Measurements from ENCODE around the gene CASP4. TPM values are rescaled to one million over a fixed set of nuclear protein-coding genes. Genes with fewer than 3 reads are reported as not detected.
"Not testable (repeated sequence)": the region's sequence is repeated elsewhere in the genome, so short reads cannot be mapped to it uniquely, and the experiment has no call there.

CASP4 gene
- total RNA-seq: 1.9 TPM

DNA sequence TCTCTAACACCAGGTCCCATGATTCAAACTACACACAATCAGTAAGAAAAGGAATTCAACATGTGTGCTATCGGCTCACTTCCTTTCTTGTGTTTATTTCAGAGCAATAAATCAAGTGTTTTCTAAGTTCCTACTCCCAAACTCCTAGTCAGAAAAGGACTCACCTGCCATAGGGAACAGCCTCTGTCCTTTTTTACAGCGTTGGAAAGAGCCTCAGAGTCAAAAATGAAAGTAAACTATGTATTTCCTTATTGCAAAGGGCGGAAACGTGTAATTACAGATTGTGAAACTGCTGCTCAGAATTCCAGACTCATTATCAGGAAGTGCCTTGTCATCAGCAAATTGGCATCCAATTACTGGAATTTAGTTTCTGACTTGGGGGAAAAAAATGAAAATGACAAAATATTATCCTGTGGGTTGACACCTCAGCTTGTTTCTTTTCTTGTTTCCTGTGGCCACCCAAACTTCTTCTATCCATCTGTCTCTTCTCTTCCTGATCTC, at the start of gene CASP4:
Gene CASP4, minus strand, starts transcription at position 220 of the 501 bp plus-strand sequence. Its CDS starts 49 bp downstream, at position 171.
- no peak for DNase-seq

DNA sequence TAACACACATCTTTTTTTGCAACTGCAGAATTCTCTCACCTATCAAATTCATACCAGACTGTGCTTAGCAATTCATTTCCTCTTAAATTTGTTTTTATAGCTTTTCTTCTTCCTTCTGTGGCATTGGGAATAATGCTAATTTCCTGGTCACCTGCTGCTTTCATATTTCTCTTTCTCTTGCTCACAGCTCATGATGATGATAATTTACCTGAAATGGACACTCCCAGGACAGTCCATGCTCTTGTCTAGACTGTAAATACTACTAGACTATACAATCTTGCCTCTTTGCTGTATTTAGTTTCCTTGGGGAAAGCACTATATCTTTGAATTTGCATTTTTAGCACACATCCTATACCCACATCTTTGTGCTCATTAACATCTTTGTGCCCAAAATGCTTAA, 39.1 kb upstream of the CASP4 start:
- DNase-seq: no peak

DNA sequence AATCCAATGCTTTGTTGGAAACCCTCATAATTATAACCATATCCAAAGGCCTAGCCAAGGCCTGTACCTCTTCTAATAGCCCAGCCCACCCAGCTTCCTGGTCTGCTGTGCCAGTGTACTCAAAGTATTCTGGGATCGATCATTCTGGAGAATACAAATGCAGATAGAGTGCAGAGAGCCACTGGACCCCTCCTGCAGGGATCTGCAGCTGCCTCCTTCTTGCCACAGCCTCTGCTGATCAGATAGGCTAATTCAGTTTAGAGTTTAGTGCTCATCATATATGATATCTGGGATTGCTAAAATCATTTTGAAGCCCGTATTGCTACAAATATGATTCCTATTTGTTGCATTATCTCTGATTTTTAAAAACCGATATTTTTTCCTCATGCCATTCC, 37.1 kb upstream of the CASP4 start:
- DNase-seq: no peak

DNA sequence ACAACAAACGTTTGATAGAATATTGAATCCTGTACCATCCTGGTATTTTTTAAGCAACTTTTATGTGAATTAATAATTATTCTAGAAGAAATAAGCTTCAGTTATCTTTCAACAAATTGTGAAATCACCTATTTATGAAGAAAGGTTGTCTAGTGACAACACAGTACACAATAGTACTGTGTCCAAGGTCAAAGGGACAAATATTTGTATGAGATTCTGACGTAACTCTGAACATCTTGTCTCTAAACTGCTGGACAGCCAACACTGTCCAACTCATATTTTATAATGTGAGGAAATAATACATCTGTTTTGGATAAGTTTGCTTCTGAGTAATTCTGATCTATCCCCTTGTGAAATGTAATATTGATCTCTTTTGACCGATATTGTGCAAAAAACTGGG, 35.6 kb upstream of the CASP4 start:
- no peak for DNase-seq

DNA sequence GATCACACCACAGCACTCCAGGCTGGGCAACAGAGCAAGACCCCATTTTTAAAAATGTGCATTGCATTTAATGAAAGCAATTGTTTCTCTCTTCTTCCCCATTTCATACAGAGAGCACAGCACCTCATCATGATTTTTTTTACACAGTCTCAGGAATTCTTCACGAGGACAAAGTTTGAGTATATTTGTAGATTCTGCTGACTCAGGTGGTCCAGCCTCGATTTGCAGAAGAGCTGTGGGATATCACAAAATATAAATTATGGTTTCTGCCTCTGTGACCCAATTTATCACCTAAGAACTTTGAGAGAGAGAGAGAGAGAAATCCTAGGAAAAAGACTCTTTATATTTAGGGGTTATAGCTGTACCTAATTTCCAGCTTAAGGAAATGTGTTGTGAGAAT, 34.8 kb upstream of the CASP4 start:
- no peak for DNase-seq

DNA sequence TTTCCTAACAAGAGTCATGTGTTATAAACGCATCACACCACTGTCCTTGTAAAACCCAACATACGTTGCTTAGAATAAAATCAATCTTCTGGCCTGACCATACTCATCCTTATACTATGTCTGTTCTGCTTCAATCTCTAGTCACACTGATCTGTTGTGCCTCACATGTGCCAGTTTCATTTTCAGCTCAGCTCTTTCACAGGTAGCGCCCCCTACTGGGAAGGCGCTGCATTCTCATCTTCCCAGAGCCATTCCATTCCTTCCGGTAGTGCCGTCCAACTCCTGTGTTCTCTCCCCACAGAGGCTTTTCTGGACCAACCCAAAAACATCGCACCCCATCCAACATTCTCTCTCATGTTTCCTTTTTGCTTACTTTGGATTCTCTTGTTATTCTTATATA, 32.4 kb upstream of the CASP4 start:
- DNase-seq: no peak

DNA sequence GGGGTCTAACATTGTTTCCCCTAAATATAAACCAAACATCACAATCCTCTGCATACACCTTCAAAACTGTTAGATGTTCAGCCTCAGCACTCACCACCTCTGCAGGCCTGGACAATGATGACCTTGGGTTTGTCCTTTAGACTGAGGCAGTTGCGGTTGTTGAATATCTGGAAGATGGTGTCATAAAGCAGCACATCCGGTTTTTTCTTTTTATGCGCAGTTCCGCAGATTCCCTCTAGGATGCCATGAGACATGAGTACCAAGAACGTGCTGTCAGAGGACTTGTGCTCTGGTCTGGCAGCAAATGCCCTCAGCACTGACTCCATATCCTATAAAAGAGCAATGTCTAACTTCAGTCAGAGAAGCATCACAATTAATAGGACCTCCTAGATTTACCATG, 31.8 kb upstream of the CASP4 start:
- DNase-seq: no peak

DNA sequence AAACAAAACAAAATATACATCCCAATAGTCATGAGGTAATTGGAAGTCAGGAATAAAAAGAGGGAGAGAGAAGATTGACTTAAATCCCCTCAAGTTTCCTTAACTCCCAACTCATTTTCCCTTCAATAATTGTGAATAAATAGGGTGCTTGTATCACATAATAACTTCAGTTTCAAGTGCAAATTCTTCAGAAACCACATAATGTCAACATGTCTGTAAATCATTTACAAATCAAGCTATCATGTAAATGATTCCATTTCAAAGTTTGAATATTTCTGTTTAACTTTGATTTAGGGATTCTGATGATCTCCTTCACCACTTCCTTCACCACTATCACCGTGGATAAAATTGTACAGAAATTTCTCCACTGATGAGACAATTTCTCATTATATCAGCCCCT, 31.3 kb upstream of the CASP4 start:
- no peak for DNase-seq

DNA sequence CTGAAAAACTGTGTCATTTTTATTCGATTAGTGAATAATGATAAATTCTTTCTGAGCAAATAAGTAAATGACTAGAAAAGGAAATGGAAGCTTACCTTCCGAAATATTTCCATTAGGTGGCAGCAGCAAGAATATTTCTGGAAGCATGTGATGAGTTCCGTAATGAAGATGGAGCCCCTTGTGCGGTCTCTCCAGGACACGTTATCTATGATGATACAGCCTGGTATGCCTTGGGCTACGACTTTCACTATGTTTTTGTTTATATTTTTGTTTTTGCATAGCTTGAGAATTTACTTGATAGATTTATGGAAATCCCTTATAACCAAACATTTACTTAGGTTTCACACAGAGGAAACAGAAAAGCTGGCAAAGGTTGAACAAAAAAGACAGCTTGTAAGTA, 28.9 kb upstream of the CASP4 start:
- no peak for DNase-seq

DNA sequence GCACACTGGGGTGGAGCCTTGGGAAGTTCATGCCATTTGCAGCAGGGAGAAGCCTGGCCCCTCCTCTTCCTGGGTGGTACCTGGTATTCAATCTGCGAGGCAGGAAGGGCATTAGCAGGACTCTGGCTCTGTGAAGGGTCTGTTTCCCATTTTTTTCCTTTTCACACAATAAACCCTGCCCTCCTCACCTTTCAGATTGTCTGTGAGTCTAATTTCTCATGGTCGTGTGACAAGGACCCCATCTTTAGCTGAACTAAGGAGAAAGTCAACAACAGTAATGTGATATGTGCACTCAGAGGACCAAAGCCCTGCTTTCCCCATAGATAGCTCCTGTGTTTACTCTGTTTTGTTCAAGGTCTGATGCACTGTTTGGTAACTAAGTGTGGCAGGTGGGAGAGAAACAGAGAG, 26.6 kb upstream of the CASP4 start:
- no peak for DNase-seq

DNA sequence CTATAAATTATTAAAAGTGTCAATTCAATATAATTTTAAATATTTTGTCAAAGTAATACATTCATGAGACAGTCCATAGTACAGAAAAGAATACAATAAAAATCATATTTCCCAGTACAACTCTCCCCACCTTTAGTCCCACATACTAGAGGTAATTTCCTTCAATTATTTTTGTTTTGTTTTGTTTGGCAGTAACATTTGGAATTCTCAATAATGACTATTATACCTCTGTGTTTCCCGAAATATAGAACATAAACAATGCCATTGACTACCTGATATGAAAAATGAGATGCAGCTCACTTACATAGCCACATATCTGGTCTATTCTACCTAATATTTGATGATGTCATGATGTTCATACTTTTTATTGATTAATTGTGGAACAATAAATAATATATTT, 24.4 kb upstream of the CASP4 start:
- DNase-seq: no peak

DNA sequence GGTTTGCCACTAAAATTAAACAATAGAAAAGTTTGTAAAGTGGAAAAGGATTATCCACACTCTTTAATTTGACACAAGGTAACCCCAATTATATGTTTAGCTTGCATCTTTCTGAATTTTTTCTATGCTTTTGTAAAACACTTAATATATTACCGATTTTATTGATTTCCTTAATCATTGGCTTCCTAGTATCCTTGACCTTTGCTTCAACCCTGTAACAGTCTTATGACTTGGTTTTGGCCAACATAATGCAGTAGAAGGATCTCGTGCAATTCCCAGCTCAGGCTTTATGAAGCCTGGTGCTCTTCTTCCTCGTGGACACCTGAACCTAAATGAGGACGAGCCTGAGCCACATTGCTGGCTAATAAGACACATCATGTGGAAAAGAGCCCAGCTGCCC, 23.6 kb upstream of the CASP4 start:
- DNase-seq: no peak

DNA sequence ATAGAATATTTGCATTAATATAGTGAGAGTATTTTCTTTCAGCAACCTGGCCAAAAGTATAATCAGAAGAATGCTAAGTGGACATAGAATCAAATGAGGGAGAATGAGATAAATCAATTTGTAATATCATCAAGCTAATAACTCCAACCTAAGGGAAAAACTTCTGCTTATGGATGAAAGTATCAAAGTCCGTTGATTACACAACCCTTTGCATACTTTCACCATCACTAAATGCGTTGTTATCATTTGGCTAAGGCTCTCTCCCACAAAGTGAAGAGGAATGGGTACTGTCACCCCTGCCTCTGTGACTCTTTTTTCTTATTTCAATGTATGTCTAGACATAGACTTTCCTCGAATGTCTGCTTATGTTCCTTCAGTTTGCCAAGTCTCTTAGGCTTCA, 16.4 kb upstream of the CASP4 start:
- DNase-seq: no peak

DNA sequence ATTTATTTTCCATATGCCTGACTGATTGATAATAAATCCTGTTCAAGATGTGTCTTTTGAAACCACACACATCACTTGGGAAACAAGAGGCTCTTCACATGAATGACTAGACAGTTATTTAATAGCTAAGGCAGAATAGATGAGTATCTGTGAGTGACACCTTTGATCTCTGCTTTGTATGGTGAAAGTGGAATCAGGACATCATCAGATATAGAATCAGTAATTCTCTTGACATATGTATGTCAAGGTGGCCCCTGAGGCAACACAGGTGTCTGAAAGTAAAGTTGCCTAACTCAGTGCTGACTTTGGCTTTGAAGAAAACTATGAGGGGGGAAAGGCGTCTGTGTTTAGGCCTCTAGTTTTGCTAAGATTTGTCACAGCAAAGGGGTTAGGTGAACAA, 11.5 kb upstream of the CASP4 start:
- no peak for DNase-seq

DNA sequence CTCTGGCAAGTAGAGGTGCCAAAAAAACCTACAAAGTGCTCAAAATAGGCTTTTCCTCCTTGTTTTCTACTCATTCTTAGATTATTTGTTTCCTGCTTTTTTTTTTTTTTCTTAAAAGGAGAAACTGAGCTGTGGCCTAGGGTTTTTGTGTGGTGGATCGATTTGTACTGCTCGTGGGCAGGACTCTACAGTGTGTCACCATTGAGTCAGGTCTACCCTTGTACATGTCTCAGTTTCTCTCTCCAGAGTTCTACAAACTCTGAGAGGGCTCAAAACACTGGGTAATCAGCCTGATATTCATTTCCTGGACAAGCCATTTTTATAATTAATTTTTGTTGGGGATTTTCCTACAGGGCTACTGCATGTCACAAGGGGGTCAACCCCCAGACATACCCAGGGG, 5.2 kb upstream of the CASP4 start:
- DNase-seq: no peak

DNA sequence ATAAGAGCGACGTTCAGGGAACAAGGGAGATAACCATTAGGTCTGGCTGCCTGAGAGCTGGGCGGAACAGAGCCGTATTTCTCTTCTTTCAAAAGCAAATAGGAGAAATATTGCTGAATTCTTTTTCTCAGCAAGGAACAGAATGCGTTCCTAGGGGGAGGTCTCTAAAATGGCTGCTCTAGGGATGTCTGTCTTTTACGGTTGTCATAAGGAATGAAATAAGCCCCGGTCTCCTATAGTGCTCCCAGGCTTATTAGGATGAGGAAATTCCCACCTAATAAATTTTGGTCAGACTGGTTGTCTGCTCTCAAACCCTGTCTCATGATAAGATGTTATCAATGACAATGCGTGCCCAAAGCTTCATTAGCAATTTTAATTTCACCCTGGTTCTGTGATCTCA, 4.5 kb upstream of the CASP4 start:
- not testable (repeated sequence) for DNase-seq

DNA sequence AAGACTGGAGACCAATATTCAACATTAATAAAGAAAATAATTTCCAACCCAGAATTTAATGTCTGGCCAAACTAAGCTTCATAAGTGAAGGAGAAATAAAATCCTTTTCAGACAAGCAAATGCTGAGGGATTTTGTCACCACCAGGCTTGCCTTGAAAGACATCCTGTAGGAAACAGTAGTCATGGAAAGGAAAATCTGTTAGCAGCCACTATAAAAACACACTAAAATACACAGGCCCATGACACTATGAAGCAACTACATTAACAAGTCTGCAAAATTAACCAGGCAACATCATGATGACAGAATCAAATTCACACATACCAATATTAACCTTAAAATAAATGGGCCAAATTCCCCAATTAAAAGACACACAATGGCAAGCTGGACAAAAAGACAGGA, 2.4 kb upstream of the CASP4 start:
- no peak for DNase-seq

DNA sequence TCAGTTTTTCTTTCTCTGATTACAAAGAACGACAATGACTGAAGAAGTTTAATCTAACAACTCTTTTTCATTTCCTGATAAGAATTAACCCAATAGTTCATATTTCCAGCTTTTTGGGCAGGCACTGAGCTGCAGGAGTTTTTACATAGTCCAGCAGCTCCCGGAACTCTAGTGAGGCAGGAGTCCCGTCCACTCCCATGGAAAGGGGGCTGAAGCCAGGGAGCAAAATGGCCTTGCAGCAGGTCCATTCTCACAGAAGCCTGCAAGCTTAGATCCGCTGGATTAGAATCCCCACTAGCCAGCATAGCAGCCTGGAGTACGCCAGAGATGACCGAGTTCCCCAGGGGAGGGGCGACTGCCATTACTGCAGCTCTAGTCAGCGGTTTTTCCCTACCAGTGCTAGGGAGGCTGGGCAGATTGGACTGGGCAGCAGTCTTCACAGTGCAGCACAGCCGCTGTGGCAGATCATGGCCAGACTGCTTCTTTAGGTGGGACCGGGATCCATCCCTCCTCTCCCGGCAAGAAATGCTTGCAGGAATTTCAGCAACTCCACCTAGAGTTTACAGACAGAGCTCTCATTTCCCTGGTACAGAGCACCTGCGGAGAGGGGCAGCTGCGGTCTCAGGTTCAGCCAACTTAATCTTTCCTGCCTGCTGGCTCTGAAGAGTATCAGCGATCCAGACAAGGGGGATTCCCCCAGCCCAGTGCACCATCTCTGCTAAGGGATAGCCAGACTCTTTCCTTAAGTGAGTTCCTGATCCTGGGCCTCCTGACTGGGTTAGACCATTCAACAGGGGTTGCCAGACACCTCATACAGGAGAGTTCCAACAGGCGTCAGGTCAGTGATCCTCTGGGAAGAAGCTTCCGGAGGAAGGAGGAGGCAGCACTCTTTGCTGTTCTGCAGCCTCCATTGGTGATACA, 742 bp upstream of the CASP4 start:
- no peak for DNase-seq

DNA sequence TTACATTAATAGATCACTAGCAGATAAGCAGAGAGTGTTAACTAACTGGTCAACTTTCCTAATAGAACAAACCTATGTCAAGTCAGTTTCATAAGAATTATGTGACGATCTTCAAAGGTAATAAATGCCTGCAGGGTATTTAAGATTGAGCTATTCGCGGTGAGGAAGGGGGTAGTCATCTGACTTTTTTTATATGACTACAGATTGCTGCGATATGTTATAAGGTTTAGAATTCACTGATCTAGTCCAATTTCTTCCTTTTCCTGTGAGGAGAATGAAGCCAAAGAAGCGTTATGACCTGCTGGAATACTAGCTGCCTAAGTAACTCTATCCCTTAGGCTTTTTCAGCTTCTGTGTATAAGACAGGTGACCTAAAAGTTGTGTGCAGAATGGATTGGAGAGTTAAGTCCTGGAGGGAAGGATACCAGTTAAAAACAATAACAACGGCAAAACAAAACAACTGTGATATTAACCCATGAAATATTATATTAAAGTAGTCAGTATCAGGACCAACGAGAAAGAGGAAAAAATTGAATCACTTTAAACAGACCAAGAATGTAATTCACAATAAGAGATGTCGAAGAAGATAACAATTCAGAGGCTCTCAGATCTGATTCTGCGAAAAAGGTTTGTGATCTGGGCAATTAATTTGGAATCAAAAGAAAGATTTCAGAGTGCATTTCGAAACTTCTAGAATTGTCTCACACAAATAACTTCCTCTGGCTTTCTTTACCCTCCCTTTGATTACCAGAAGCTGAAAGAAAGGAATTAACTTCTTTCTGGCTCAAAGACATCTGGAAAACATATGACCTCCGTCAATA, 630 bp downstream of the CASP4 start:
- DNase-seq: no peak

DNA sequence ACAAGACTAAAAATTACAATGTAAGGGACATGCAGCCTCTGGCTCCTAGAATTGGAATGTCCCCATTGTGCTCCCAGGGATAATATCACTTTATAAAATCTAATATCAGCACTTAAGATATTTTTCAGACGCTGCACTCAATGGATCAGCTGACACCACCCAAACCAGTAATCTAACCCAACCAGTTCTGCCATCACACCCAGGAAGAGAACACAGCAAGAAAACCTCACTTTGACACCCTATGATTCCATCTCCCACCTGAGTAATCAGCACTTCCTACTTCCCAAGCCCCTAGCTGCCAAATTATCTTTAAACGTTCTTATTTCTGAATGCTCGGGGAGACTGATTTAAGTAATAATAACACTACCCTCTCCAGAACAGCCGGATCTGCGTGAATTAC, 2.6 kb downstream of the CASP4 start:
- DNase-seq: no peak

DNA sequence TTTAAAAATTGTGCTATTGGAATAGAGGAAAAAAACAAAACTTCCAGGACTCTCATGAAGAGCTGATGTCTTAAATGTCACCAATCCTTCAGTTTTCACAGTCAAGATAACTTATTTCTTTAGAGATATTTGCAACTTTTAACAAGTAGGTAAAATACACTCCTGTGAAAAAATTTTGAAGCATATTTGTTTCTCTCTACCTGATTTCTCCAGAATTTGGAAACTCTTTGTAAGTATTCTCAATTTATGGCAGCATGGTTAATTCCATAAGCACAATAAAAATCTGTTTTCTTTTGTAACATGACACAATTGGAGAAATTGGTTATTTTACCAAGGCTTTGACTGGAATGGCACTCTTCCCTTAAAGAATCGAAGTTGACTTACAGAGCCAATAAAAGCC, 4.1 kb downstream of the CASP4 start:
- no peak for DNase-seq

DNA sequence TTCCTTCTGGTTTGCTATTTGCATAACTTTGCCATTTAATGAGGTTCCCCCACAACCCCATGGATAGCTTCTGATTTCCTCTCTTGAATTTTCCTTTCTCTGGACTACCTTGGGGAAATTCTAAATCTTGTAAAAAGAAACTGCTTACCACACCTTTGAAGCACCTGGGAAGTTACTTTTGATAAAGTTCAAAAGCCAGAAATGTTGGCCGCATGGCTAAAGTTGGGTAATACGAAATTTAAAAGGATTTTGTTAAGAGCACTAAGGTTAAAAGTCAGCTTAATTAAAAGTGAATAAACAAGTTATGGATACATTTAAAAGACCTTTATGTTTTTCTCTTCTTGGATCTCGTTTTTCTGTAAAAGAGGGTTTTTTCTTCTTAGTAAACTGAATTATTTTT, 5.5 kb downstream of the CASP4 start:
- no peak for DNase-seq

DNA sequence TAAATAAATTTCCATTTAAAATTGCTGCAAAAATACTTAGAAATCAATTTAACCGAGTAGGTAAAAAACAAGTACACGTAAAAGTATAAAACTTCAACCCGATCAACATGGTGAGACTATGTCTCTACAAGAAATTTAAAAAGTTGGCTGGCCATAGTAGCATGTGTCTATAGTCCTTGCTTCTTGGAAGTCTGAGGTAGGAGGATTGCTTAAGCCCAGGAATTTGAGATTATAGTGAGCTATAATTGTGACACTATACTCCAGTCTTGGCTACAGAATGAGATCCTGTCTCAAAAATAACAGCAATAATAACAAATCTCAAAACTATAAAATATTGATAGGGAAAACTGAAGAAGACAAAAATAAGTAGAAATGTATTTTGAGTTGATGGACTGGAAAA, 11.1 kb downstream of the CASP4 start:
- no peak for DNase-seq

DNA sequence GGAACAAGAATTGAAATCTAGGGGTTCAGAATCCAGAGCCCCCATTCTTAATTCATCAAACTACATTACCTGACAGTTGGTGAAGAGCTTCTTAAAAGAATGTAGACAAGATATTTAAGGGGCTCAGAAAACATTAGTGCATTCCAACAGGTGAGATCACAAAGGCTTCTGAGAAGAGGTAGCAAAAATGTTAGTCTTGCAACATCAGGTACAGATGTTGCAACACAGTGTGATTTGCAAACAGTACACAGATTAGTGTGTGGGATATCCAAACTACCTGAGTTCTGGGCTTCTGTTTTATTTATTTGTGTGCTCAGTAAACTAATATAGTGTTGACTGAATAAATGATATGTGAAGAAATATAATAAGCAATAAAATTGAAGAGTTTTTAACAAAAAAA, 11.8 kb downstream of the CASP4 start:
- no peak for DNase-seq

Data from occipital lobe (tissue), 2 donors.